IPS DF 4.7 (cell line): Measurements from ENCODE around the gene TENM4.
"Not testable (repeated sequence)": the region's sequence is repeated elsewhere in the genome, so short reads cannot be mapped to it uniquely, and the experiment has no call there.

ENCODE experiments used
- DNase-seq: peaks from one replicate; pipeline ENCODE4 v3.0.0-alpha.2; 2013; ENCODE audit warnings: low spot score; ENCODE audit errors: extremely low read depth

Gene TENM4

DNA sequence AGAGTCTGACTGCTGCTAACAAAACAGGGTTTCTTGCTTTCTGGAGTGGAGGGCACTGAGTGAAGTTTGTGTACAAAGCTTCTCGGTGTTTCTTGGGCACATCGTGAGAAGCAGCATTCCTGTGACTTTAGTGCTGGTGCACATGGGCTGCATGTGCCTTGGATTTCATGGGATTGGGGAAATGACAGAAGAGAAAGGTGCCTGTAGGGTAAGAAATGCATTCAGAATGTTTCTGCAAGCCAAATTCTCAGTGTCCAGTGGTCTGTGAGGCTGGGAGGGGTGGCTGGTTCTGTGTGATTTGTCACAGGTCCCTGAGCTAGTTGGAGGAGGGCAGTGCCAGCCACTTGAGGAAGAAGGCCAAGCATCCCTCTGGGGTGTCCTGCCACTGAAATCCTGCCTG, 462.0 kb downstream of the TENM4 start:
- DNase-seq: no peak

DNA sequence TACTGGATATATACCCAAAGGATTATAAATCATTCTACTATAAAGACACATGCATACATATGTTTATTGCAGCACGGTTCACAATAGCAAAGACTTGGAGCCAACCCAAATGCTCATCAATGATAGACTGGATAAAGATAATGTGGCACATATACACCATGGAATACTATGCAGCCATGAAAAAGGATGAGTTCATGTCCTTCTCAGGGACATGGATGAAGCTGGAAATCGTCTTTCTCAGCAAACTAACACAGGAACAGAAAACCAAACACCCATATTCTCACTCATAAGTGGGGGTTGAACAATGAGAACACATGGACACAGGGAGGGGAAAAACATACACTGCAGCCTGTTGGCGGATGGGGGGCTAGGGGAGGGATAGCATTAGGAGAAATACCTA, 463.0 kb downstream of the TENM4 start:
- DNase-seq: not testable (repeated sequence)

DNA sequence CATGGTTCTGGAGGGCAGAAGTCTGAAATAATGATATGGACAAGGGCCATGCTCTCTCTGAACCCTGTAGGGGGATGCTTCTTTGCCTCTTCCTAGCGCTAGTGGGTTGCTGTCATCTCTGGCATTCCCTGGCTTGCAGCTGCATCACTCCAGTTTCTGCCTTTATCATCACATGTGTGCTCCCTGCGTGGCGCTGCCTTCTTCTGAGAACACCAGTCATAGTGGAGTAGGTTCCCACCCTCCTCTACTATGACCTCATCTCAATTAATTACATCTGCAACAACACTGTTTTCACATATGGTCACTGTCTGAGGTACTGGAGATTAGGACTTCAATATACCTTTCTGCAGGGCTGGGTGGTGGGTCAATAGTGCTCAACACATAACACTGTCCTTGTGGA, 463.8 kb downstream of the TENM4 start:
- DNase-seq: no peak

DNA sequence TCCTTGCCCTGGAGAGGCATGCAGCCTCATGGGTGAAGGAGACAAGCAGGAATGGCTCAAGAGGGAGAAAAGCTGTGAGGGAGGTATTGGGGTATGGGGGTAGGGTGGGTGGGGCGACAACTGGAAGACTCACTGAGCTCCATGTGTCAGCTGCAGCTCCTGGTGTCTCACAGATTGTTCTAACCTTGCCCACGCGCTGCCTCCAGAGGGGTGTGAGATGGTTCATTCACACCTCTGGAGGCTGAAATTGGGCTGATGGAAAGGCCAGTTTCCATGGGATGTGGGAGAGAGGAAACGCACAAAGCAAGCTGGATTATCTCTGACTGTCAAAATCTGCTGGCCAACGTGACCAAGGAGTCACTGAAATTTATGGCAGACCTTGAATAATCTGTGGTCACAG, 465.7 kb downstream of the TENM4 start:
- DNase-seq: no peak

DNA sequence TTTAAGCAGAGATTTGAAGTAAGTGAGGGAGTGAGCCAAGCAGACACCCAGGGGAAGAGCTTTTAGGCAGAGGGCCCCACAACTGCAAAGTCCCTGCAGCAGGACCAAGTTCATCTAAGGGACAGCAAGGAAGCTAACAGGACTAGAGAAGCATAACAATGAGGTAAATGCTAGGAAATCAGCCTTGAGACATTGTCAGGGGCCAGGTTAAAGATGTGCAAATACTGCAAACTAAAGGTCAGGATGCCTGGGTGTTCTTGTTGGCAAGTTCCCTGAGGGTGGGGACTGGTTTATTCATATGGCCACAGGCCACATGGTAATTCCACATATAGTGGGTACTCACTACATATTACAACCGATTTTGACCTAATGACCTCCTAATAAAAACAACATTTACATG, 467.0 kb downstream of the TENM4 start:
- DNase-seq: peak; percentile 14

DNA sequence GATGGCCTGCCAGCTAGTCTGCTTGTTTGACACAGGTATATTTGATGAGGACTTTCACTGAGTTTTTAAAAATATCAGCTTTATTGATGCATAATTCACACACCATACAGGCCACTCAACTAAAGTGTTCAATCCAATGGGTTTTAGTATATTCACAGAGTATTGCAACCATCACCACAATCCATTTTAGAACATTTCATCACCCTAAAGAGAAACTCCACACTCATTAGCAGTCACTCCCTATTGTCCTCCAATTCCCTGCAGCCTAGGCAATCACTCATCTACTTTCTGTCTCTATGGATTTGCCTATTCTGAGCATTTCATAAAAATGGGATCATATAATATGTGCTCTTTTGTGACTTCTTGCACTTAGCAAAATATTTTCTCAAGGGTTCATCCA, 468.2 kb downstream of the TENM4 start:
- no peak for DNase-seq

DNA sequence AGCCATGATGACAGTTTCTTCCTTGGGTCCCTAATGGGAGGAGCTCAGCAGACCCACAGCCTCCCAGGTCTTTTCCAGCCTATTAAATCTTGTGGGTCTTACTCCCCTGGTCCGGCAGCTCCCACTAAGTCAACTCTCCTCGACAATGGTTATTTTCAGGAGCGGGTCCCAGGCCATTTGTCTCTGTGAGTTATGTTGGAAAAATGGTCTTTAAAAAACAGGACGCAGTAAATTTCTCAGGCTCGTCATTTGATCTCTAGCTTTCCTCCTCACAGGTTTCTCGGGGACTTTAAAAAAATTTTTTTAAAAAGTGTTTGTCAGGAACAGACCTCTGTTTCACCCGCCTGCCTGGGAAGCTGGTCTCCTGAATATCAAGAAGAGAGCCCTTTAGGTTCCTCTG, 468.7 kb downstream of the TENM4 start:
- no peak for DNase-seq

DNA sequence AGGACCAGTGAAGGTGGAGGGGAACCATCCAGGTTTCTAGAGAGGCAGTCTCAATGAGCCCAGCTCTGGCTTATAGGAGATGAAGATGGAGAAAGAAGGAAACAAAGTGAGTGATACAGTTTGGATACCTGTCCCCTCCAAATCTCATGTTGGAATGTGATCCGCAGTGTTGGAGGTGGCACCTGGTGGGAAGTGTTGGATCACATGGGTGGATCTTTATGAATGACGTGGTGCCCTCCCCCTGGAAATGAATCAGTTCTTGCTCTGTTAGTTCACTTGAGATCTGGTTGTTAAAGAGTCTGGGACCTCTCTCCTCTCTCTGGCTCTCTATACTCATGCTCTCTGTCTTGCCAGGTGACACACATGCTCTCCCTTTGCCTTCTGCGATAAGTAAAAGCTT, 473.0 kb downstream of the TENM4 start:
- no peak for DNase-seq

DNA sequence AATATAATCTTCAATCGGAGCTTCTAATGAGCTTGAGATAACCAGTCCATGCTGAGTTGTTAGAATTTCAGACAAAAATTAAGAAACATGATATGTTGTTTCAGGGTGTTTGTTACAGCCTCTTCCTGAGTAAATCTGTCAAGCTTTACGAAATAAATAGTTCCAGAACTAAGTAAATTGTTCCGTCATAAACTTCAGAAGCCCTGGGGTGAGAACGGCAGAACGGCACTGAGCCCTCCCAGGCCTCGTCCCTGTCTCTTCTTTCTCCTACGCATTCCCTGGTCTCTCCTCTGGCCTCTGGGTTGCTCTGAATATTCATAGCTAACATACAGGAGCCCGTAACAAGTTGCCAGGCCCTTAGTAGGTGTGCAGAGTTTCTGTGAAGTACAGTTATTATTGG, 475.4 kb downstream of the TENM4 start:
- no peak for DNase-seq

DNA sequence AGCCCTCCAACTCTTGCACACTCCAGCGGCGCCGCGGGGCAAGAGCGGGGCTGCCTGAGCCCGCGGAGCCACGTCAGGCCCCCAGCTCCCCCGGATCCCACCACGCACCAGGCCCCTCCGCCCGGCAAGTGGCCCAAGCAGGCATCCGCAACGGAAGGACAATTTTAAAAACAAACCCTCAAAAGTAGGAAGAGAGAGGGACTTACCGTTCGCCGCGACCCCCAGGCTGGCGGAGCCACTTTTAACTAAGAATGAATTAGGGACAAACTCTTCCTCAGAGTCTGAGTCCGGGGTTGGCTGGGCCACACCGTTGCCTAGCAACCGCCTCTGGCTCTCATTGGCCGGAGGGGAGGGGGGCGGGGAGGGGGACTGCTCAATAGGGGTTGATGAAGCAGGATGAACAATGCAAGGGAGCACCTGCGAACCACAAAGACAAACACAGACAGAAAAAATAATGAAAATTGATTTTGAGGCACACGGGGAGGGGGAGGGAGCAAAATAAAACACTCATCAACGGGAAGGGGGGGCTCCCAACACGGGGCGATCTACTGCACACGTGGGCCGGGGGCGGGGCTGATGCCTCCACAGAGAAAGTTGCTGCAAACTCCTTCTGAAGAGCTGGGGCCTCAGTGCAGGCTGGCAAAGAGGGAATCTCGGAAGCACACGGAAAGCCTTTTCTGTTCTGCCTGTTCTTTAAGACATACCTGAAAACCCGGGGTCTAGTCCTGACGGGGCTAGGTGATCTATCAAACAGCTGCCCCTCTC, 478.7 kb downstream of the TENM4 start:
- DNase-seq: no peak

DNA sequence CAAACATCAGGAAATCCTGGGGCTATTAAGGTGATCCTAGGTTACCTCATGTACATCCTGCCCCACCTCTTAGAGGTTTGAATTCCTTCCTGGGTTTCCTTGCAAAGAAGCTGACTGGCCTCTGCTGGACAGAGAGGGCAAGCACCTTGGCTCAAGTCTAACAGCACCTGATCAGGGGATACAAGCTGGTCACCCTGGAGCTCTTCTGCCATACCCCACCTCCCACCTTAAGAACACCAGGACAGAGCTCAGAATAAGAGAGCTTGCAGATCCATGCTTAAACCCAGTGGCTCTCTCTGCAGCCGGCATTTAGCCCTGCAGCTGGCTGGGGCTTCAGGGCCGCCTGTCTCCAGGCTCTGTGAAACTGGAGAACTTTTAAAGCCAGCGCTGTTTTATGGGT, 479.6 kb downstream of the TENM4 start:
- DNase-seq: no peak

DNA sequence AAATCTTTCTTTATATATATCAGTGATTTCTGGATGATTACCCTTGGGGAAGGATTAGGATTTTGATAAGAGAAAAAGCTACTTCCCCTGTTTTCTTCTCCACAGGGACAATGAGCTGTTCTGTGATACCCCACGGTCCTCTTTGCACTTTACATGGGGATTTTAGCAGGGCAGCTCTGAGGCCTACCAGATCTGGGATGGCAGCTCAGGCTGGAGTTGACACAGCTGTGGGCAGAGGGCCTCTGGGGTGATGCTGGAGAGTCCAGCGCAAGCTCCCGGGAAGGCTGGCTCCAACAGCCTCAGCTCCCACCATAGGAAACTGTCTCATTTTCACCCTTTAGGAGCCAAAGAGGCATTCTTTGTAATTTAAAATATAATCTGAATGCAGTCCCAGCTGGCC, 482.4 kb downstream of the TENM4 start:
- no peak for DNase-seq

DNA sequence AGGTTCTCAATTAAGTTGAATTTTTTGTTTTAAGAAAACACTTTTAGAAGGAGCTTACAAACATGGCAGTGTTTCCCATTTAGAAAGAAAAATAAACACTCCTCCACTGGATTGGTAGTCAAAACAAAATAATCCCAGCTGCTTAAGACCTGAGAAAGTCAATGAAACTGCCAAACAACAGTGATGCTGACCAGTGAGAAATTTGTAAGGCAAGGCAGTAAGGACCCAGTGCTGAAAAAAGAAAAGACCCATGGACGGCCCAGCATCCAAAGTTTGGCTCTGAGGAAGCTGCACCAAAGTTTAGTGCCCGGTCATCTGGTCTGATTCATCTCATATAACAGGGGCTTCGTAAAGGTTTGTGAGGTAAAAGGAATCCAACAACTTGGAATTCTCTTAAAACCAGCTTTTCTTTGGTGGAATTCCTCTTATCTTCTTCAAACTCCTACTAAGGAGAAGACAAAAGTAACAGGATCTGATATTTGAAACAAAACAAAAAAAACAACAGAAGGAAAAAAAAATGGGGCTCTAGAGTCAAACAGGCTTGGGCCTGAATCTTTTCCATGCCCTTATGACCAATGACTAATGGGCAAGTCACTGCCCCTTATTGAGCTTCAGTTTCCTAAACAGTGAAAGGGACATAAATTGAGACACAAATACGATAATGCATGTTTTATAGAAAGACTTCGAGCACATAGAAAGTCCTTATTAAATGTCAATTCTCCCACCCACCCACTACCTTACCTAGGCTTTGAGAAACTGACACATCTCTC, 483.2 kb downstream of the TENM4 start:
- no peak for DNase-seq

DNA sequence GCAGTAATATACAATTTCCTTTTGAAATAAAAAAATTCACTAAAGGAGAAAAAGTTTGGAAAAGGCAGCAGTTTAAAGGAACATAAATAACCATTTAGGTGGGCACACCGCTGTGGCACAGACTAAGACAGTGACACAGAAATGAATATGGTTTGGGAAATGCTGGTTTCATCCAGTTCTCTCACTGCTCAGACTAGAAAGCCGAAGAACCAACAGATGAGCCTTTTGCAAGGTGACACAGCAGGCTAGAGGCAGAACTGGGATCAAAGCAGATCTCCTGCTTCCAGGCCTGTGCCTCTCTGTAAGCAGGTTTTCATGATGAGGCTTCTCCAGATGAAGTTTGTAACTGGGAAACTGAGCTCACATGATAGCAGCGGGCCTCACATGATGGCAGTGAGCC, 486.1 kb downstream of the TENM4 start:
- DNase-seq: no peak

DNA sequence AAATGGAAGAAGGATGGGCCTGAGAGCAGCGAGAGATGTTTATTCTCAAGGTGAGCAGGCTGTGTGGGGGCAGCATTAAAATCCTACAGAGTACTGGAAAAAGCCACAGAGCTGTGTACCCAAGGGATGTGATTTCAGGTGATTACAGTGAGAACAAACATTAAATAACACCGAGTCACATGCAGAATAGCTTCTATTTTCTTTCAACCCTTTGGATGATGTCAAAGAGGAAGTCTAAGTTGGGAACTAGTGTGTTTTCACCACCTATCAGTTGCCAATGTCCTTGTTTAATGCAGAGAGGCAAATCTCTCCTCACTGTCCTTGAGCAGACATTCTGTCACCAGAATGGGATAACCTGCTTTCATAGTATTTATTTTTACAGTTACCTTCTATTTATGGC, 486.6 kb downstream of the TENM4 start:
- no peak for DNase-seq

DNA sequence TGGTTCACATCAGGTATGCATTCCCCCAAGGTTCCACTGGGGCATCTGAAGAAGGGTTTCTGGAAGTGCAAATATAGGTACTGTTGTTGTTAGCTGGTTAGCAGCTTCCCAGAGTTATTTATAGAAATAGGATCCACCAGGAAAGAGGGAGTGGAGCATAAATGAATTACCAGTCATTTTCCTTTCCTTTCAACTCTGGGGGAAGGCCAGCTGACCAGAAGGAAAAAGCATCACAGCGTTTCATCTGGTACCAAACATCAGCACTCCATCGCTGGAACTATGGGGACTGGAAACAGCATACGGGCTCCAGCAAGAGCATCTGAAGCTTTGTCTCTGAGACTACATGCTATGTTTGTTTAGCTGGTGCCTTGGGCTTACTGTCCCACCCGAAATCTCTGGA, 487.9 kb downstream of the TENM4 start:
- DNase-seq: no peak

DNA sequence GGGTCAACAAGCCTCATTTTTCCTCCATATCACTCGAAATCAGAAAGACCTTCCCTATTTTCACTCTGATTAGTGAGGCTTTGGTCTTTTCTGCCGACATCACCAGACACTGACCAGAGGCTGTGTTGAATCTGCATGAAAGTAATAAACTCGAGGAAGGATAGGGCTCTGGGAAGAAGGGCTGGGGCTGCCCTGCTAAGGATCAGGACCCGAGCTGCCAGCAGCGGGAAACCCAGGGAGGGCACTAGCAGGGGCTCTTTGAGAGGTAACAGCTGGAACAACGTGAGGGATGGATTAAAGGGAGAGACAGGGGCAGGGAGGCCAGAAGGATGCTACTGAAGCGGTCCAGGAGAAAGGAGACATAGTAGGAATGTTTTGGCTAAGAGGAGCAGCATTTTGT, 488.7 kb downstream of the TENM4 start:
- DNase-seq: no peak

DNA sequence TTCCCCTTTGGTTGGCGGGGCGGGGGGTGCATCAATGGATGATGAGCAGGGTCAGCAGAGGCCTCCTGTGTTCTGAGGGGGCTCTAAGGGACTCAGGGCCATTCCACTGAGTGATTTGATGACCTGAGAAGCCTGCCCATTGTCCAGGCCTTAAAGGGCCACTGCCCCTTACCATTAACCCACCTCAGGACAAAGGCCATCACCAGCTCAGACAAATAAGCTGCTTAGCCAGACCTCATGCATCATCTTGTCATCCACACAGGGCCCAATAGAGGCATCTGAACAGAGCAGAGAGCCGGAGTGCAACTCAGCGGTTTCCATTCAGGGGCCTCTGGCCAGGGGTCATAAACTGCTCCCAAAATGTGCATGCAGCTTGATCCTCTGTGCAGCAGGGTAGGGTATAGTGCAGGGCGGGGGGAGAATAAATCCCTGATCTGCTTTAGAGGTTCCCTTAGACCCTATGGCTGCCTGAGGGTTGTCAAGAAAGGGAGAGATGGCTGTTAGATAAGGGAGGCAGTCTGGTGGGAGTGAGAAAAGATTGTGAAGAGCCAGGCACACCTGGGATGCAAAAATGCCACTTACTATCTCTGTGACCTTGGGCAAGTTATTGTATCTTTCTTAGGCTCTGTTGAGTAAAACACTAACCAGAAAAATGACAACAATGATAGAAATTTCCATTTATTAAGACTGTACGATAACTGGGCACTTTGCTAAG, 490.7 kb downstream of the TENM4 start:
- no peak for DNase-seq

DNA sequence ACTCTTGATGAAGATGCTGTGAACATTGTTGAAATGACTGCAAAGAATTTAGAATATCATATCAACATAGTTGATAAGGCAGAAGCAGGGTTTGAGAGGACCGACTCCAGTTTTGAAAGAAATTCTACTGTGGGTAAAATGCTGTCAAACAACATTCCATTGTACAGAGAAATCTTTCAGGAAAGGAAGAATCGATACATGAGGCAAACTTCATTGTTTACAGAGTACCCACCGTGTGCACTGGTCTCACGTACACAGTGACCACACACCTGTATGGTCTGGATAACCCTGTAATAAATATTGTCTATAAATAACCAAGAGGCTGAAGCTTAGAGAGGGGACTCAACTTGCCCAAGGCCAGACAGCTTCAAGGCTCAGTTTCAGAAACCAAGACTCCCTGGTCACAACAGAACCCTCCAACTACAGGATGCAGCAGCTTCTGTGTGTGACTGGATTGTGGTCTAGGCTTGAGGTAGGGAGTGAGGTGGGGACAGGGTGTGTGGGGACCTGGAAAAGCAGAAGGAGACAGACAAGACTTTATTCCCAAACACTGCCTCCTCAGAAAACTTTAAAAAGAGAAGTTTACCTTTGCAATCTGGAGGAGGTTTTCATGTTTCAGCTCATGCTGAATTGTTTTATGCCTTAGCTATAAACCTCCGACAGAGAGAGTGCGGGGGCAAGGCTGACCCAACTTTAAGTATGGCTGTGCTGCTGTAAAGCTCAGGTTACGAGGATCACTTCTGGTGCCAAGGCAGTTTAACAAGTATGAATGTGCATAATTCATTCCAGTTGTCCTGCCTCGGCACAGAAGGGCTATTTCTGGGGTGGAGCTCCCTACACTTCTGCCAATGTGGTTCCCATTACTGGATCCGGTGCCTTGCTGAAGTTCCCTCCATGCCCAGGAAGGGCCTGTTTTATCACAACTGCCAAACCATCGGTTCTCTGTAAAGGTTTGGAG, 493.6 kb downstream of the TENM4 start:
- DNase-seq: no peak

DNA sequence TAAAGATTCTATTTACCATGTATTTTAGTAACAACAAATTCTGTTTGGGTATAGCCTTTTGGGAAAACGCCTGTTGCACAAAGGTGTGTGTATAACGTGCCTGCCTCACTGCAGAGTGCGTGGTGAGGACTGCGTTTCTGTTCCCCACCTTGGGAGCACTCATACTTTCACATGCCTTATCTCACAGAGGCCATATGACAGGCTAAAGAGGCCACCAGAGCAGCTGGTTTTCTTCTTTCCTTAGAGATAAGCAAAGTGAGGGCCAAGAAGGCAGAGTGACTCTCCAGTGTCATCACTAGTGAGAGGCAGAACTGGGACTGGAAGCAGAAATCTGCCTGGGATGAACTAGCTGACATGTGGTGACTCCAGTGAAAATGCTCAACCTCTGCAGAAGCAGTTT, 497.0 kb downstream of the TENM4 start:
- DNase-seq: no peak

DNA sequence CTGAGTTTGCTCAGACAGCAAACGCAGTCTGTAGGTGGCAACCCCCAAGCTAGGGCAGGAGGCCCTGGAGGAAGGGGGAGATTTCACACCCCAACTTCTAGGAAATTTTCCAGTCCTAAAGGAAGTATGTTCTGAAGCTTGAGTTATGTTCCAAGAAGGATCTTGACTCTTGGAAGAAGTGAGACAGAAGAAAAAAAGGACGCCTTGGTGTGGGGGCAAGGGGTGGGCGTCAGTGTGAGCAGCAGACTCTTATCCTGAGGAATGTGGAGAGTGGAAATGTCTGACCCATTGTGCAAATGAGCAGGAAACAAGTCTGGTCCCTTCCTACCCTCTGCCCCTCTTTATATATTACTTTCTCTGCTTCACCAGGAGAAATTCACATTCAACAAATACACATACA, 497.7 kb downstream of the TENM4 start:
- no peak for DNase-seq
